ENCODE measurements around the gene ADAMTS17. TPM values are rescaled to one million over a fixed set of nuclear protein-coding genes. Genes with fewer than 3 reads are reported as not detected.
"Not testable (repeated sequence)": the region's sequence is repeated elsewhere in the genome, so short reads cannot be mapped to it uniquely, and the experiment has no call there.

Gene ADAMTS17
- total RNA-seq, 4 donors from 2014 or later = 6.0 to 17.6 (median 8.2) TPM

GRCh38 chr15:99929266-99929665 lies 412.5 kb downstream of the ADAMTS17 start:
- no peak overlapping the region for H3K4me3 ChIP-seq
- H3K36me3 ChIP-seq = no peaks in the 10 kb centered on the region
- intact Hi-C loops (cut with DNase I; ENCODE audit: low total_unique reads) = no loop called here
- no peaks in the 10 kb centered on the region for H3K9me3 ChIP-seq
- TF ChIP-seq POLR2AphosphoS5 (IDR thresholded peaks at IDR 0.05) = no peak
- TF ChIP-seq POLR2A (IDR thresholded peaks at IDR 0.05) = no peak
- no peak for TF ChIP-seq EP300 (IDR thresholded peaks at IDR 0.05; ENCODE audit: low read depth)
- TF ChIP-seq, protein P1, sequence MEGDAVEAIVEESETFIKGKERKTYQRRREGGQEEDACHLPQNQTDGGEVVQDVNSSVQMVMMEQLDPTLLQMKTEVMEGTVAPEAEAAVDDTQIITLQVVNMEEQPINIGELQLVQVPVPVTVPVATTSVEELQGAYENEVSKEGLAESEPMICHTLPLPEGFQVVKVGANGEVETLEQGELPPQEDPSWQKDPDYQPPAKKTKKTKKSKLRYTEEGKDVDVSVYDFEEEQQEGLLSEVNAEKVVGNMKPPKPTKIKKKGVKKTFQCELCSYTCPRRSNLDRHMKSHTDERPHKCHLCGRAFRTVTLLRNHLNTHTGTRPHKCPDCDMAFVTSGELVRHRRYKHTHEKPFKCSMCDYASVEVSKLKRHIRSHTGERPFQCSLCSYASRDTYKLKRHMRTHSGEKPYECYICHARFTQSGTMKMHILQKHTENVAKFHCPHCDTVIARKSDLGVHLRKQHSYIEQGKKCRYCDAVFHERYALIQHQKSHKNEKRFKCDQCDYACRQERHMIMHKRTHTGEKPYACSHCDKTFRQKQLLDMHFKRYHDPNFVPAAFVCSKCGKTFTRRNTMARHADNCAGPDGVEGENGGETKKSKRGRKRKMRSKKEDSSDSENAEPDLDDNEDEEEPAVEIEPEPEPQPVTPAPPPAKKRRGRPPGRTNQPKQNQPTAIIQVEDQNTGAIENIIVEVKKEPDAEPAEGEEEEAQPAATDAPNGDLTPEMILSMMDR (IDR thresholded peaks at IDR 0.05) = no peak
- in situ Hi-C loops (cut with MboI; ENCODE audit: low pct_ligation_motif_present in 1 of 4, low pct_unique_long_range_greater_than_20kb in 1 of 4, low sequenced_read_pairs in 3 of 4) = loop anchor here in 2 of 4 donors (25.0 kb wide), 2 partner anchors 633 to 658 kb away; no protein-coding TSS in a partner anchor
- peaks cover 4% of the 10 kb centered on the region for H3K27me3 ChIP-seq
- no peak overlapping the region for H3K27ac ChIP-seq
- peaks cover 4 to 19% (median 8%) of the 10 kb centered on the region in 4 donors for H3K4me1 ChIP-seq
- DNase-seq = no peak
- 85 to 91% methylated on average over 6 to 11 of the region's 11 CpGs for WGBS, 2 donors (ENCODE audit: low coverage in 1 of 2)

GRCh38 chr15:99928429-99928981 lies 413.3 kb downstream of the ADAMTS17 start:
- no peak for TF ChIP-seq POLR2A (IDR thresholded peaks at IDR 0.05)
- TF ChIP-seq, protein P1 (IDR thresholded peaks at IDR 0.05) = peak; percentile 58 to 80 (median 66)
- peak in 2 of 3 donors; percentile 26 to 47 for TF ChIP-seq POLR2AphosphoS5 (IDR thresholded peaks at IDR 0.05)
- peak; percentile 87 for DNase-seq
- H3K4me1 ChIP-seq = peaks cover 4 to 19% (median 8%) of the 10 kb centered on the region in 4 donors
- no peaks in the 10 kb centered on the region for H3K9me3 ChIP-seq
- H3K27ac ChIP-seq = peak overlapping the region; percentile 73 to 89 (median 78)
- 31% methylated on average over 7 of the region's 38 CpGs; no CpG with 5 or more reads in 1 of the 2 donors for WGBS, 2 donors (ENCODE audit: low coverage in 1 of 2)
- no peaks in the 10 kb centered on the region for H3K36me3 ChIP-seq
- in situ Hi-C loops (cut with MboI; ENCODE audit: low pct_ligation_motif_present in 1 of 4, low pct_unique_long_range_greater_than_20kb in 1 of 4, low sequenced_read_pairs in 3 of 4) = loop anchor here in 2 of 4 donors (25.0 kb wide), 2 partner anchors 634 to 659 kb away; no protein-coding TSS in a partner anchor
- peaks cover 12% of the 10 kb centered on the region for H3K27me3 ChIP-seq
- intact Hi-C loops (cut with DNase I; ENCODE audit: low total_unique reads) = no loop called here
- peak overlapping the region; percentile 15 to 57 (median 28) for H3K4me3 ChIP-seq

- H3K36me3 ChIP-seq; DNase-seq; H3K4me3 ChIP-seq; H3K9me3 ChIP-seq; intact Hi-C loops (cut with DNase I; ENCODE audit: low total_unique reads); H3K27ac ChIP-seq: not testable (repeated sequence)
- in situ Hi-C loops (cut with MboI; ENCODE audit: low pct_ligation_motif_present in 1 of 4, low pct_unique_long_range_greater_than_20kb in 1 of 4, low sequenced_read_pairs in 3 of 4) = loop anchor here in 2 of 4 donors (25.0 kb wide), 2 partner anchors 636 to 661 kb away; no protein-coding TSS in a partner anchor
- peaks cover 16% of the 10 kb centered on the region for H3K27me3 ChIP-seq
- H3K4me1 ChIP-seq = peaks cover 4 to 19% (median 8%) of the 10 kb centered on the region in 4 donors
- WGBS, 2 donors (ENCODE audit: low coverage in 1 of 2) = no CpG with 5 or more reads among the region's 48 CpGs
Measured at GRCh38 chr15:99926532-99926931, 415.2 kb downstream of the ADAMTS17 start.

DNA sequence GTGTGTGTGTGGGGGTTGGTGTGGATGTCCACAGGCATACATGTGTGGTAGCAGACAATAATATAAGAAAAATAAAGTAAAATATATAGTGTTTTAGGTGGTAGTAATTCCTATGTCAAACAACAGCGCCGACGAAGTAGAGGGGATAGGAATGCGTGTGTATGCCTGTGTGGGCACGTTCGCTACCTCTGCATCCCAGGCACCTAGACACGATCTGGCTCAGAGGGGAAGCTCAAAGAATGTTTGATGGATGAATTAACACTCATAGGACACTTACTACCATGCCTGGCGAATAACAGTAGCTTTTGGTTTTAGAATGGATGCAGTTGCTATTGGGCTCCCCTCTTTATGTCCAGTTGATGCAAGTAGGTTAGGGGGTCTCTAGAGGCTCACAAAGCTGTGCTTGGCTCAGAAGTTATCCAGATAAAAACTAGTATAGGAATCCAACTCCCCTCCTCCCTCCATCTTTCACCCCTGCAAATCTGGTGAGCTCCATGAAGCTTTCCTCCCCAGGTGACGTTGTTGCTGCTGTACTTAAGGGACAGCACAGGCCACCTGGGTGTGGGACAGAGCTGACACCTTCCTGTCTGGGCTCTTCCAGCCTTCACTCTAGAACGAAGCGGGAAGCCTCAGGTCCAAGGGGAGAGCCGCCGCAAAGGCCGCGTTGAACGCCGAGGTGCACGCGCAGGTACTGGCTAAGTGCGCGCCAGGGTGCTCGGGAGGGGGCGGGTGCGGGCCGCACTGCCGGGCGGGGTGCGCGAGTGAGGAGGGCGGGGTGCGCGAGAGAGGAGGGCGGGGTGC lies 415.9 kb downstream of the ADAMTS17 start:
- intact Hi-C loops (cut with DNase I; ENCODE audit: low total_unique reads) (no loop called here), in situ Hi-C loops (cut with MboI; ENCODE audit: low pct_ligation_motif_present in 1 of 4, low pct_unique_long_range_greater_than_20kb in 1 of 4, low sequenced_read_pairs in 3 of 4) (loop anchor here in 2 of 4 donors (25.0 kb wide), 2 partner anchors 636 to 661 kb away; no protein-coding TSS in a partner anchor)
- peaks cover 4 to 19% (median 8%) of the 10 kb centered on the region in 4 donors for H3K4me1 ChIP-seq
- peak overlapping the region; percentile 38 to 84 (median 57) for H3K27ac ChIP-seq
- H3K36me3 ChIP-seq = no peaks in the 10 kb centered on the region
- peaks cover 16% of the 10 kb centered on the region for H3K27me3 ChIP-seq
- no peaks in the 10 kb centered on the region for H3K9me3 ChIP-seq
- DNase-seq = peak; percentile 83
- TF ChIP-seq EP300 (IDR thresholded peaks at IDR 0.05; ENCODE audit: low read depth) (no peak), POLR2AphosphoS5 (IDR thresholded peaks at IDR 0.05) (no peak), POLR2A (IDR thresholded peaks at IDR 0.05) (no peak)
- TF ChIP-seq, protein P1 (IDR thresholded peaks at IDR 0.05) = no peak
- WGBS, 2 donors (ENCODE audit: low coverage in 1 of 2) = 55 to 56% methylated on average over 8 of the region's 33 CpGs
- peak overlapping the region in 3 of 4 donors; percentile 26 to 43 (median 42) for H3K4me3 ChIP-seq
